Neutrophil (primary cell): Measurements from ENCODE around the gene NUBP2.

Experiments
- H3K27ac ChIP-seq: fragments of 200-600 bp; sonication (generic); 2 replicates; pipeline ENCODE4 v1.5.1; 2016; ENCODE audit warnings: mild to moderate bottlenecking, moderate library complexity
- H3K27me3 ChIP-seq: fragments of 200-600 bp; sonication (generic); 2 replicates; pipeline ENCODE4 v1.6.0; 2016; ENCODE audit warnings: mild to moderate bottlenecking
- H3K36me3 ChIP-seq: fragments of 200-600 bp; sonication (generic); 2 replicates; pipeline ENCODE4 v1.5.1; 2017
- H3K4me1 ChIP-seq, 2 experiments: fragments of 200-600 bp in 1 of 2; sonication (generic) in 1 of 2; 1 replicate in 1 of 2; 2 replicates in 1 of 2; pipeline versions ENCODE4 v1.5.1 to v1.6.1; 2013 to 2016; ENCODE audit warnings: low read depth in 1 of 2, low read length in 1 of 2, mild to moderate bottlenecking in 1 of 2, moderate library complexity in 1 of 2; ENCODE audit not compliant: control insufficient read depth in 1 of 2, insufficient read depth in 1 of 2
- H3K4me3 ChIP-seq, 2 experiments: fragments of 200-600 bp in 1 of 2; sonication (generic) in 1 of 2; 1 replicate in 1 of 2; 2 replicates in 1 of 2; pipeline ENCODE4 v1.5.1; 2013 to 2016; ENCODE audit warnings: low read depth in 1 of 2, low read length in 1 of 2, mild to moderate bottlenecking in 1 of 2, moderate library complexity in 1 of 2
- H3K9me3 ChIP-seq: fragments of 200-600 bp; sonication (generic); 2 replicates; pipeline ENCODE4 v1.5.1; 2016
- TF ChIP-seq, protein P1 (sequence below): fragments of 200-600 bp; sonication (generic); IDR thresholded peaks from 2 replicates; pipeline ENCODE4 v1.5.1; 2016; ENCODE audit warnings: antibody characterized with exemption

NUBP2 gene

DNA sequence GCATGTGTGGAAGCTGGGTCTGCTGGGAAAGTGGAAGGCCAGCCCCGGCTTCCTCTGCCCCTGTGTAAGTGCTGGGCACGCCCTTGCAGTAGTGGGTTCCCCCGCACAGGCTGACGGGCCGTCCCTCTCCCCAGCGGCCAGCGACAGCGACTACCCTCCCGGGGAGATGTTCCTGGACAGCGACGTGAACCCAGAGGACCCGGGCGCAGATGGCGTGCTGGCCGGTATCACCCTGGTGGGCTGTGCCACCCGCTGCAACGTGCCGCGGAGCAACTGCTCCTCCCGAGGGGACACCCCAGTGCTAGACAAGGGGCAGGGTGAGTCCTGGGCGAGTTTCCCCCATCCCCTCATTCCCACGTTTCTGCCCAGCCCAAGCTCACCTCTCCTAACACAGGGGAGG is 16.9 kb upstream of the NUBP2 start:
- Histone ChIP-seq H3K4me3 (no peak overlapping the region), H3K27me3 (peaks cover 7% of the 10 kb centered on the region), H3K4me1 (peaks cover 8 to 9% of the 10 kb centered on the region in 2 experiments), H3K36me3 (peaks cover 88% of the 10 kb centered on the region), H3K9me3 (no peaks in the 10 kb centered on the region), H3K27ac (no peak overlapping the region)
- TF ChIP-seq, protein P1, sequence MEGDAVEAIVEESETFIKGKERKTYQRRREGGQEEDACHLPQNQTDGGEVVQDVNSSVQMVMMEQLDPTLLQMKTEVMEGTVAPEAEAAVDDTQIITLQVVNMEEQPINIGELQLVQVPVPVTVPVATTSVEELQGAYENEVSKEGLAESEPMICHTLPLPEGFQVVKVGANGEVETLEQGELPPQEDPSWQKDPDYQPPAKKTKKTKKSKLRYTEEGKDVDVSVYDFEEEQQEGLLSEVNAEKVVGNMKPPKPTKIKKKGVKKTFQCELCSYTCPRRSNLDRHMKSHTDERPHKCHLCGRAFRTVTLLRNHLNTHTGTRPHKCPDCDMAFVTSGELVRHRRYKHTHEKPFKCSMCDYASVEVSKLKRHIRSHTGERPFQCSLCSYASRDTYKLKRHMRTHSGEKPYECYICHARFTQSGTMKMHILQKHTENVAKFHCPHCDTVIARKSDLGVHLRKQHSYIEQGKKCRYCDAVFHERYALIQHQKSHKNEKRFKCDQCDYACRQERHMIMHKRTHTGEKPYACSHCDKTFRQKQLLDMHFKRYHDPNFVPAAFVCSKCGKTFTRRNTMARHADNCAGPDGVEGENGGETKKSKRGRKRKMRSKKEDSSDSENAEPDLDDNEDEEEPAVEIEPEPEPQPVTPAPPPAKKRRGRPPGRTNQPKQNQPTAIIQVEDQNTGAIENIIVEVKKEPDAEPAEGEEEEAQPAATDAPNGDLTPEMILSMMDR = no peak

DNA sequence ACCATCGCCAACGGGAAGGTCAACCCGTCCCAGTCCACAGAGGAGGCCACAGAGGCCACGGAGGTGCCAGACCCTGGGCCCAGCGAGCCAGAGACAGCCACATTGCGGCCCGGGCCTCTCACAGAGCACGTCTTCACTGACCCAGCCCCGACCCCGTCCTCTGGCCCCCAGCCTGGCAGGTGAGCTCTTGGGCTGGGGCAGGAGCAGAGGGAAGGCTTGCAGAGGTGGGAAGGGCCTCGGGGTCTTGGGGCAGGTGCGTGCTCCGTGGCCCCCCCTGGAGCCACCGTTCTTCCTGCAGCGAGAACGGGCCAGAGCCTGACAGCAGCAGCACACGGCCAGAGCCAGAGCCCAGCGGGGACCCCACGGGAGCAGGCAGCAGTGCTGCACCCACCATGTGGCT is 16.5 kb upstream of the NUBP2 start:
- Histone ChIP-seq H3K27ac (no peak overlapping the region), H3K4me1 (peaks cover 9 to 13% of the 10 kb centered on the region in 2 experiments), H3K36me3 (peaks cover 84% of the 10 kb centered on the region), H3K27me3 (peaks cover 8% of the 10 kb centered on the region), H3K4me3 (no peak overlapping the region), H3K9me3 (no peaks in the 10 kb centered on the region)
- TF ChIP-seq, protein P1 = no peak

DNA sequence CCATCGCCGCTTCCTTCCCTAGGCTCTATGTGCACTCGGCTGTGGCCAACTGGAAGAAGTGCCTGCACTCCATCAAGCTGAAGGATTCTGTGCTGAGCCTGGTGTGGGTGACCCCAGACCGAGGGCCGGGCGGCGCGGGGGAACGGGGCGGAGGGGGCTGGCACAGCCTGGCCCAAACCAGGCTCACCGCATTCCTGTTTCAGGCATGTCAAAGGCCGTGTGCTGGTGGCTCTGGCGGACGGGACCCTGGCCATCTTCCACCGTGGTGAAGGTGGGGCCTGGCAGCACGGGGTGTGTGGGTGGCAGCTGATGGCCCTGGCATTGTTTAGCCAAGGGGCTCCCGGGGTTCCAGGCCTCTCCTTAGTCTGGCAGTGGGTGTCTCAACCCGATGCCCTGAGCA is 16.1 kb upstream of the NUBP2 start:
- TF ChIP-seq, protein P1 = no peak
- Histone ChIP-seq H3K4me1 (peaks cover 10 to 17% of the 10 kb centered on the region in 2 experiments), H3K9me3 (no peaks in the 10 kb centered on the region), H3K27ac (no peak overlapping the region), H3K4me3 (no peak overlapping the region), H3K36me3 (peaks cover 80% of the 10 kb centered on the region), H3K27me3 (peaks cover 8% of the 10 kb centered on the region)

DNA sequence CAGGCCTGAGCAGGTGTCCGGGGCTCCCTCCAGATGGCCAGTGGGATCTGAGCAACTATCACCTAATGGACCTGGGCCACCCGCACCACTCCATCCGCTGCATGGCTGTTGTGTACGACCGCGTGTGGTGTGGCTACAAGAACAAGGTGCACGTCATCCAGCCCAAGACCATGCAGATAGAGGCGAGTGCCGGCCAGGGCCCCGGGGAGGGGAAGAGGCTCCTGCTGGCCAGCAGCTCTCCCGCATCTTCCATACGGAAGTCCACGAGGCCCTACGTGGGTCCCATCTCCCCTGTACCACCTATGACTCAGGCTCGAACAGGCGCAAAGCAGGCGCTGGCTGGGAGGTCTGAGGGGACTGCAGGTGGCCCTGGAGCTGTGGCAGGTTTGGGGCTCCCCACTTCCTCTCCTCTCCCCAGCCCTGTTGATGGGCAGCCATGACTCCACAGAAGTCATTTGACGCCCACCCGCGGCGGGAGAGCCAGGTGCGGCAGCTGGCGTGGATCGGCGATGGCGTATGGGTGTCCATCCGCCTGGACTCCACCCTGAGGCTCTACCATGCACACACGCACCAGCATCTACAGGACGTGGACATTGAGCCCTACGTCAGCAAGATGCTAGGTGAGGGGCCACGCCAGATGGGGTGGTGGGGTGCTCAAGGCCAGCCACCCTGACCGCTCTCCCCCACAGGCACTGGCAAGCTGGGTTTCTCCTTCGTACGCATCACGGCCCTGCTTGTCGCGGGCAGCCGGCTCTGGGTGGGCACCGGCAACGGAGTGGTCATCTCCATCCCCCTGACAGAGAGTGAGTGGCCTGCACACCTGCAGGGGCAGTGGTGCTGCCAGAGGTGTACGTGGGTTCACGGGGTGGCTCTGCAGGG is 15.4 kb upstream of the NUBP2 start:
- no peaks in the 10 kb centered on the region for H3K9me3 ChIP-seq
- peaks cover 16 to 24% of the 10 kb centered on the region in 2 experiments for H3K4me1 ChIP-seq
- peaks cover 8% of the 10 kb centered on the region for H3K27me3 ChIP-seq
- H3K4me3 ChIP-seq = no peak overlapping the region
- no peak overlapping the region for H3K27ac ChIP-seq
- H3K36me3 ChIP-seq = peaks cover 73% of the 10 kb centered on the region
- TF ChIP-seq, protein P1 = no peak

DNA sequence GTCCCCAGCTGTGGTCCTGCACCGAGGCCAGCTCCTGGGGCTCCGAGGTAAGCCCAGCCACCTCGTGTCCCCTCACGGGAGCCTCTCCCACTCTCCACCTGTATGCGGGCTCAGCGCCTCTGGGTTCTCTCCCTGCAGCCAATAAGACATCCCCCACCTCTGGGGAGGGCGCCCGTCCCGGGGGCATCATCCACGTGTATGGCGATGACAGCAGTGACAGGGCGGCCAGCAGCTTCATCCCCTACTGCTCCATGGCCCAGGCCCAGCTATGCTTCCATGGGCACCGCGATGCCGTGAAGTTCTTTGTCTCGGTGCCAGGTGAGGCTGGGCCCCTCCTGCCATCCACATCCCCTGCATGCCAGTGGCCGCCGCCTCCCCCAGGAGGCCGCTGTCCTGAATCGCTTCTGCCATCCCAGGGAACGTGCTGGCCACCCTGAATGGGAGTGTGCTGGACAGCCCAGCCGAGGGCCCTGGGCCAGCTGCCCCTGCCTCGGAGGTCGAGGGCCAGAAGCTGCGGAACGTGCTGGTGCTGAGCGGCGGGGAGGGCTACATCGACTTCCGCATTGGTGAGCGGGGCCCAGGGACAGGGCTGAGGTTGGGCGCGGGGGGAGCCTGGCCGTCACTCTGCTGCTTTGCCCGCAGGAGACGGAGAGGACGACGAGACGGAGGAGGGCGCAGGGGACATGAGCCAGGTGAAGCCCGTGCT is 14.5 kb upstream of the NUBP2 start:
- Histone ChIP-seq H3K27me3 (peaks cover 8% of the 10 kb centered on the region), H3K27ac (no peak overlapping the region), H3K9me3 (no peaks in the 10 kb centered on the region), H3K4me1 (peaks cover 21 to 31% of the 10 kb centered on the region in 2 experiments), H3K36me3 (peaks cover 65% of the 10 kb centered on the region), H3K4me3 (no peak overlapping the region)
- TF ChIP-seq, protein P1 = no peak
